Measurements from ENCODE around the gene IGFBPL1.

DNA sequence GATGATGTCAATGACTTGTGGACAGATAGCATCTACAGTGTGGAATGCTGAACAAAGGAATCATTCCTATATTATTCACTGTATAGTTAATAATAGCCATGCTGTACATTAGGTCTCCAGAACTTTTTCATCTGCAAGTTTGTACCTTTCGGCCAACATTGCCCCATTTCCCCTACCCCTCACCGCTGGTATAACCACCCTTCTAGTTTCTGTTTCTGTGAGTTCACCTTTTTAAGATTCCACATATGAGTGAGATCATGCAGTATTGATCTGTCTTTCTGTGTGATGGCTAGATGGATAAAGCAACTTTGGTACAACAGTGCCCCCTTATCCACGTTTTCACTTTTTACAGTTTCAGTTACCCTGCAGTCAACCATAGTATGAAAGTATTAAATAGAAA lies 50.6 kb downstream of the IGFBPL1 start:
- TF ChIP-seq RBFOX2 (IDR thresholded peaks at IDR 0.05; ENCODE audit: low read depth, low read length) (no peak), ZBTB7A (CRISPR knock-in tag; IDR thresholded peaks at IDR 0.05) (no peak), ZNF335 (CRISPR knock-in tag; IDR thresholded peaks at IDR 0.05) (no peak), SYNCRIP (IDR thresholded peaks at IDR 0.05; ENCODE audit: insufficient read depth, low read depth, low read length) (no peak), KLF15 (CRISPR knock-in tag; IDR thresholded peaks at IDR 0.05; ENCODE audit: borderline replicate concordance) (no peak), ZFP36 (IDR thresholded peaks at IDR 0.05; ENCODE audit: borderline replicate concordance, low read depth, low read length, partially characterized antibody) (no peak), FOXA3 (CRISPR knock-in tag; IDR thresholded peaks at IDR 0.05) (no peak), SUZ12 (IDR thresholded peaks at IDR 0.05; ENCODE audit: low read depth, low read length) (no peak), GATA4 (IDR thresholded peaks at IDR 0.05; ENCODE audit: borderline replicate concordance, low read depth) (no peak)
- TF ChIP-seq, protein P1, sequence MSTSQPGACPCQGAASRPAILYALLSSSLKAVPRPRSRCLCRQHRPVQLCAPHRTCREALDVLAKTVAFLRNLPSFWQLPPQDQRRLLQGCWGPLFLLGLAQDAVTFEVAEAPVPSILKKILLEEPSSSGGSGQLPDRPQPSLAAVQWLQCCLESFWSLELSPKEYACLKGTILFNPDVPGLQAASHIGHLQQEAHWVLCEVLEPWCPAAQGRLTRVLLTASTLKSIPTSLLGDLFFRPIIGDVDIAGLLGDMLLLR (CRISPR knock-in tag; IDR thresholded peaks at IDR 0.05), result no peak
- TF ChIP-seq, protein P2, sequence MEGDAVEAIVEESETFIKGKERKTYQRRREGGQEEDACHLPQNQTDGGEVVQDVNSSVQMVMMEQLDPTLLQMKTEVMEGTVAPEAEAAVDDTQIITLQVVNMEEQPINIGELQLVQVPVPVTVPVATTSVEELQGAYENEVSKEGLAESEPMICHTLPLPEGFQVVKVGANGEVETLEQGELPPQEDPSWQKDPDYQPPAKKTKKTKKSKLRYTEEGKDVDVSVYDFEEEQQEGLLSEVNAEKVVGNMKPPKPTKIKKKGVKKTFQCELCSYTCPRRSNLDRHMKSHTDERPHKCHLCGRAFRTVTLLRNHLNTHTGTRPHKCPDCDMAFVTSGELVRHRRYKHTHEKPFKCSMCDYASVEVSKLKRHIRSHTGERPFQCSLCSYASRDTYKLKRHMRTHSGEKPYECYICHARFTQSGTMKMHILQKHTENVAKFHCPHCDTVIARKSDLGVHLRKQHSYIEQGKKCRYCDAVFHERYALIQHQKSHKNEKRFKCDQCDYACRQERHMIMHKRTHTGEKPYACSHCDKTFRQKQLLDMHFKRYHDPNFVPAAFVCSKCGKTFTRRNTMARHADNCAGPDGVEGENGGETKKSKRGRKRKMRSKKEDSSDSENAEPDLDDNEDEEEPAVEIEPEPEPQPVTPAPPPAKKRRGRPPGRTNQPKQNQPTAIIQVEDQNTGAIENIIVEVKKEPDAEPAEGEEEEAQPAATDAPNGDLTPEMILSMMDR (CRISPR knock-in tag; IDR thresholded peaks at IDR 0.05), result no peak
- TF ChIP-seq, protein P3, sequence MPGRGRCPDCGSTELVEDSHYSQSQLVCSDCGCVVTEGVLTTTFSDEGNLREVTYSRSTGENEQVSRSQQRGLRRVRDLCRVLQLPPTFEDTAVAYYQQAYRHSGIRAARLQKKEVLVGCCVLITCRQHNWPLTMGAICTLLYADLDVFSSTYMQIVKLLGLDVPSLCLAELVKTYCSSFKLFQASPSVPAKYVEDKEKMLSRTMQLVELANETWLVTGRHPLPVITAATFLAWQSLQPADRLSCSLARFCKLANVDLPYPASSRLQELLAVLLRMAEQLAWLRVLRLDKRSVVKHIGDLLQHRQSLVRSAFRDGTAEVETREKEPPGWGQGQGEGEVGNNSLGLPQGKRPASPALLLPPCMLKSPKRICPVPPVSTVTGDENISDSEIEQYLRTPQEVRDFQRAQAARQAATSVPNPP (CRISPR knock-in tag; IDR thresholded peaks at IDR 0.05), result no peak

Measured in HepG2 (cell line).